Measurements from ENCODE around the gene PCLAF. TPM values are rescaled to one million over a fixed set of nuclear protein-coding genes. Genes with fewer than 3 reads are reported as not detected.
A peak's percentile ranks its signal among the peaks of the same experiment; 100 is the strongest.

PCLAF gene
- polyA plus RNA-seq, 2 of the 4 experiments (the other 2 are of a cell fraction), result 221 to 452 TPM

DNA sequence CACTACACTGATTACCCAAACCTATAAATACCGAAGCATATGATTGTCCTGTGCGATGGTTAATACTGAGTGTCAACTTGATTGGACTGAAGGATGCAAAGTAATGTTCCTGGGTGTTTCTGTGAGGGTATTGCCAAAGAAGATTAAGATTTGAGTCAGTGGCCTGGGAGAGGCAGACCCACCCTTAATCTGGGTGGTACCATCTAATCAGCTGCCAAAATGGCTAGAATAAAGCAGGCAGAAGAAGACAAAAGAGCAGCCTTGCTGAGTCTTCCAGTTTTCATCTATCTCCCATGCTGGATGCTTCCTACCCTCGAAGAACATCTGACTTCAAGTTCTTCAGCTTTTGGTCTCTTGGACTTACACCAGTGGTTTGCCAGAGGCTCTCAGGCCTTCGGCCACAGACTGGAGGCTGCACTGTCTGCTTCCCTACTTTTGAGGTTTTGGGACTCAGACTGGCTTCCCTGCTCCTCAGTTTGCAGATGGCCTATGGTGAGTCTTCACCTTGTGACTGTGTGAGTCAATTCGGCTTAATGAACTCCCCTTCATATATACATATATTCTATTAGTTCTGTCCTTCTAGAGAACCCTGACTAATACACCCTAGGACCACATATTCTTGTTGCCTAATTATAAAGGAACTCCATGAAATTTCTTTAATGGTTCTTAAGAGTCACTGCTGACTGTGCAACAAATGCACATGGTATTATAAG is 56.9 kb downstream of the PCLAF start:
- WGBS (ENCODE audit: missing lambda C conversion rate), result 94% methylated on average over 5 of the region's 5 CpGs
- DNase-seq (ENCODE audit: low read depth in 1 of 2, low spot score in 1 of 2) (no peak), FAIRE-seq (peak; percentile 7), ATAC-seq (no peak)
- Histone ChIP-seq H3K4me2 (no peak overlapping the region), H3K27ac (no peak overlapping the region), H3K4me3 (no peak overlapping the region), H3K4me1 (no peaks in the 10 kb centered on the region), H3K9me3 (no peaks in the 10 kb centered on the region)
- ChIA-PET POLR2A (no interaction called here), CTCF (interaction anchor here (1.1 to 1.3 kb wide), 3 partner anchors 8 to 357 kb away, joined by 3 to 7 read pairs (median 4); no protein-coding TSS in a partner anchor)
- TF ChIP-seq, protein P1, sequence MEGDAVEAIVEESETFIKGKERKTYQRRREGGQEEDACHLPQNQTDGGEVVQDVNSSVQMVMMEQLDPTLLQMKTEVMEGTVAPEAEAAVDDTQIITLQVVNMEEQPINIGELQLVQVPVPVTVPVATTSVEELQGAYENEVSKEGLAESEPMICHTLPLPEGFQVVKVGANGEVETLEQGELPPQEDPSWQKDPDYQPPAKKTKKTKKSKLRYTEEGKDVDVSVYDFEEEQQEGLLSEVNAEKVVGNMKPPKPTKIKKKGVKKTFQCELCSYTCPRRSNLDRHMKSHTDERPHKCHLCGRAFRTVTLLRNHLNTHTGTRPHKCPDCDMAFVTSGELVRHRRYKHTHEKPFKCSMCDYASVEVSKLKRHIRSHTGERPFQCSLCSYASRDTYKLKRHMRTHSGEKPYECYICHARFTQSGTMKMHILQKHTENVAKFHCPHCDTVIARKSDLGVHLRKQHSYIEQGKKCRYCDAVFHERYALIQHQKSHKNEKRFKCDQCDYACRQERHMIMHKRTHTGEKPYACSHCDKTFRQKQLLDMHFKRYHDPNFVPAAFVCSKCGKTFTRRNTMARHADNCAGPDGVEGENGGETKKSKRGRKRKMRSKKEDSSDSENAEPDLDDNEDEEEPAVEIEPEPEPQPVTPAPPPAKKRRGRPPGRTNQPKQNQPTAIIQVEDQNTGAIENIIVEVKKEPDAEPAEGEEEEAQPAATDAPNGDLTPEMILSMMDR (IDR thresholded peaks at IDR 0.05), result no peak
- TF ChIP-seq NFE2L2 (conservative IDR thresholded peaks at IDR 0.05; ENCODE audit: low read length) (no peak), EP300 (IDR thresholded peaks at IDR 0.05) (no peak), EHMT2 (IDR thresholded peaks at IDR 0.05; ENCODE audit: low read depth) (no peak), FOXS1 (CRISPR knock-in tag; IDR thresholded peaks at IDR 0.05) (no peak), RFX5 (IDR thresholded peaks at IDR 0.05) (no peak), KDM1A (IDR thresholded peaks at IDR 0.05; ENCODE audit: low read depth) (no peak), RAD21 (conservative IDR thresholded peaks at IDR 0.05 in 1 of 2, IDR thresholded peaks at IDR 0.05 in 1 of 2) (no peak), RNF2 (IDR thresholded peaks at IDR 0.05; ENCODE audit: borderline replicate concordance, low read depth) (no peak), HOXA7 (CRISPR knock-in tag; IDR thresholded peaks at IDR 0.05) (no peak), ZSCAN20 (CRISPR knock-in tag; IDR thresholded peaks at IDR 0.05) (no peak), HOXB13 (CRISPR knock-in tag; IDR thresholded peaks at IDR 0.05; ENCODE audit: low read depth) (no peak), SREBF2 (IDR thresholded peaks at IDR 0.05) (no peak), HEYL (CRISPR knock-in tag; IDR thresholded peaks at IDR 0.05) (no peak), SMC3 (IDR thresholded peaks at IDR 0.05) (no peak)
- TF ChIP-seq, protein P2, sequence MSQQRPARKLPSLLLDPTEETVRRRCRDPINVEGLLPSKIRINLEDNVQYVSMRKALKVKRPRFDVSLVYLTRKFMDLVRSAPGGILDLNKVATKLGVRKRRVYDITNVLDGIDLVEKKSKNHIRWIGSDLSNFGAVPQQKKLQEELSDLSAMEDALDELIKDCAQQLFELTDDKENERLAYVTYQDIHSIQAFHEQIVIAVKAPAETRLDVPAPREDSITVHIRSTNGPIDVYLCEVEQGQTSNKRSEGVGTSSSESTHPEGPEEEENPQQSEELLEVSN (IDR thresholded peaks at IDR 0.05; ENCODE audit: borderline replicate concordance, low read depth), result no peak
- TF ChIP-seq, protein P3, sequence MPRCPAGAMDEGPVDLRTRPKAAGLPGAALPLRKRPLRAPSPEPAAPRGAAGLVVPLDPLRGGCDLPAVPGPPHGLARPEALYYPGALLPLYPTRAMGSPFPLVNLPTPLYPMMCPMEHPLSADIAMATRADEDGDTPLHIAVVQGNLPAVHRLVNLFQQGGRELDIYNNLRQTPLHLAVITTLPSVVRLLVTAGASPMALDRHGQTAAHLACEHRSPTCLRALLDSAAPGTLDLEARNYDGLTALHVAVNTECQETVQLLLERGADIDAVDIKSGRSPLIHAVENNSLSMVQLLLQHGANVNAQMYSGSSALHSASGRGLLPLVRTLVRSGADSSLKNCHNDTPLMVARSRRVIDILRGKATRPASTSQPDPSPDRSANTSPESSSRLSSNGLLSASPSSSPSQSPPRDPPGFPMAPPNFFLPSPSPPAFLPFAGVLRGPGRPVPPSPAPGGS (IDR thresholded peaks at IDR 0.05), result no peak
- TF ChIP-seq, protein P4, sequence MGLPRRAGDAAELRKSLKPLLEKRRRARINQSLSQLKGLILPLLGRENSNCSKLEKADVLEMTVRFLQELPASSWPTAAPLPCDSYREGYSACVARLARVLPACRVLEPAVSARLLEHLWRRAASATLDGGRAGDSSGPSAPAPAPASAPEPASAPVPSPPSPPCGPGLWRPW (IDR thresholded peaks at IDR 0.05), result no peak

DNA sequence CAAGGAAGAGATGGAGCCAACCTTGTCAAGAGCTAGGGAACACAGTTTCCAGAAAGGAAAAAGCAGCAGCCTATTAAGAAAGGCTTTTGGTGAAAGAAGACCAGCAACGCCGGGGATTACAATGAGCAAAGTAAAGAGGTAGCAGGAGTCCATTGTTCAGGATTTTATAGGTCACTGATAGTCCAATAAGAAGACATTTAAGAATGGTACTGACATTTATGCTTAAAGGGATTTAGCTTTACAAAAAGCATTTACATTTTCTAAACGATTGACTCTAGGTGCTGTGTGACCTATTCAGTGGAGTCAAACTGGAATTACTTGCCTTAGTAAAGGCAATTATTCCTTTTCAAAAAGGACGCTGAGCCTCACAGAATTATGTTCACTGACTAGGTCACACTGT is 66.0 kb downstream of the PCLAF start:
- WGBS (ENCODE audit: missing lambda C conversion rate), result 79% methylated on average over 4 of the region's 4 CpGs
- Histone ChIP-seq H3K4me1 (no peaks in the 10 kb centered on the region), H3K9me3 (no peaks in the 10 kb centered on the region), H3K4me2 (no peak overlapping the region), H3K27ac (no peak overlapping the region), H3K4me3 (no peak overlapping the region)
- DNase-seq (ENCODE audit: low read depth in 1 of 2, low spot score in 1 of 2) (no peak), FAIRE-seq (no peak), ATAC-seq (no peak; a peak in 1 of 6 replicates)
- ChIA-PET POLR2A (no interaction called here), CTCF (interaction anchor here (1.9 kb wide), 1 partner anchor 10 kb away, joined by 7 read pairs; no protein-coding TSS in a partner anchor)
- TF ChIP-seq HOXA7 (CRISPR knock-in tag; IDR thresholded peaks at IDR 0.05) (no peak), EHF (CRISPR knock-in tag; IDR thresholded peaks at IDR 0.05) (no peak), RAD21 (conservative IDR thresholded peaks at IDR 0.05 in 1 of 2, IDR thresholded peaks at IDR 0.05 in 1 of 2) (no peak), MYC (IDR thresholded peaks at IDR 0.05; ENCODE audit: borderline replicate concordance, low read length) (no peak), HOXB13 (CRISPR knock-in tag; IDR thresholded peaks at IDR 0.05; ENCODE audit: low read depth) (no peak), ZNF302 (CRISPR knock-in tag; IDR thresholded peaks at IDR 0.05) (no peak), TP53 (CRISPR knock-in tag; IDR thresholded peaks at IDR 0.05) (no peak), FOSB (CRISPR knock-in tag; IDR thresholded peaks at IDR 0.05) (no peak)
- TF ChIP-seq, protein P5, sequence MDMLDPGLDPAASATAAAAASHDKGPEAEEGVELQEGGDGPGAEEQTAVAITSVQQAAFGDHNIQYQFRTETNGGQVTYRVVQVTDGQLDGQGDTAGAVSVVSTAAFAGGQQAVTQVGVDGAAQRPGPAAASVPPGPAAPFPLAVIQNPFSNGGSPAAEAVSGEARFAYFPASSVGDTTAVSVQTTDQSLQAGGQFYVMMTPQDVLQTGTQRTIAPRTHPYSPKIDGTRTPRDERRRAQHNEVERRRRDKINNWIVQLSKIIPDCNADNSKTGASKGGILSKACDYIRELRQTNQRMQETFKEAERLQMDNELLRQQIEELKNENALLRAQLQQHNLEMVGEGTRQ (IDR thresholded peaks at IDR 0.05), result no peak
- TF ChIP-seq, protein P6, sequence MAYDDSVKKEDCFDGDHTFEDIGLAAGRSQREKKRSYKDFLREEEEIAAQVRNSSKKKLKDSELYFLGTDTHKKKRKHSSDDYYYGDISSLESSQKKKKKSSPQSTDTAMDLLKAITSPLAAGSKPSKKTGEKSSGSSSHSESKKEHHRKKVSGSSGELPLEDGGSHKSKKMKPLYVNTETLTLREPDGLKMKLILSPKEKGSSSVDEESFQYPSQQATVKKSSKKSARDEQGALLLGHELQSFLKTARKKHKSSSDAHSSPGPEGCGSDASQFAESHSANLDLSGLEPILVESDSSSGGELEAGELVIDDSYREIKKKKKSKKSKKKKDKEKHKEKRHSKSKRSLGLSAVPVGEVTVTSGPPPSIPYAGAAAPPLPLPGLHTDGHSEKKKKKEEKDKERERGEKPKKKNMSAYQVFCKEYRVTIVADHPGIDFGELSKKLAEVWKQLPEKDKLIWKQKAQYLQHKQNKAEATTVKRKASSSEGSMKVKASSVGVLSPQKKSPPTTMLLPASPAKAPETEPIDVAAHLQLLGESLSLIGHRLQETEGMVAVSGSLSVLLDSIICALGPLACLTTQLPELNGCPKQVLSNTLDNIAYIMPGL (CRISPR knock-in tag; IDR thresholded peaks at IDR 0.05; ENCODE audit: borderline replicate concordance), result no peak
- TF ChIP-seq, protein P7, sequence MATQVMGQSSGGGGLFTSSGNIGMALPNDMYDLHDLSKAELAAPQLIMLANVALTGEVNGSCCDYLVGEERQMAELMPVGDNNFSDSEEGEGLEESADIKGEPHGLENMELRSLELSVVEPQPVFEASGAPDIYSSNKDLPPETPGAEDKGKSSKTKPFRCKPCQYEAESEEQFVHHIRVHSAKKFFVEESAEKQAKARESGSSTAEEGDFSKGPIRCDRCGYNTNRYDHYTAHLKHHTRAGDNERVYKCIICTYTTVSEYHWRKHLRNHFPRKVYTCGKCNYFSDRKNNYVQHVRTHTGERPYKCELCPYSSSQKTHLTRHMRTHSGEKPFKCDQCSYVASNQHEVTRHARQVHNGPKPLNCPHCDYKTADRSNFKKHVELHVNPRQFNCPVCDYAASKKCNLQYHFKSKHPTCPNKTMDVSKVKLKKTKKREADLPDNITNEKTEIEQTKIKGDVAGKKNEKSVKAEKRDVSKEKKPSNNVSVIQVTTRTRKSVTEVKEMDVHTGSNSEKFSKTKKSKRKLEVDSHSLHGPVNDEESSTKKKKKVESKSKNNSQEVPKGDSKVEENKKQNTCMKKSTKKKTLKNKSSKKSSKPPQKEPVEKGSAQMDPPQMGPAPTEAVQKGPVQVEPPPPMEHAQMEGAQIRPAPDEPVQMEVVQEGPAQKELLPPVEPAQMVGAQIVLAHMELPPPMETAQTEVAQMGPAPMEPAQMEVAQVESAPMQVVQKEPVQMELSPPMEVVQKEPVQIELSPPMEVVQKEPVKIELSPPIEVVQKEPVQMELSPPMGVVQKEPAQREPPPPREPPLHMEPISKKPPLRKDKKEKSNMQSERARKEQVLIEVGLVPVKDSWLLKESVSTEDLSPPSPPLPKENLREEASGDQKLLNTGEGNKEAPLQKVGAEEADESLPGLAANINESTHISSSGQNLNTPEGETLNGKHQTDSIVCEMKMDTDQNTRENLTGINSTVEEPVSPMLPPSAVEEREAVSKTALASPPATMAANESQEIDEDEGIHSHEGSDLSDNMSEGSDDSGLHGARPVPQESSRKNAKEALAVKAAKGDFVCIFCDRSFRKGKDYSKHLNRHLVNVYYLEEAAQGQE (IDR thresholded peaks at IDR 0.05), result no peak

Measured in A549 (cell line).